ENCODE measurements around the gene PRR23C. TPM values are rescaled to one million over a fixed set of nuclear protein-coding genes. Genes with fewer than 3 reads are reported as not detected.

Gene PRR23C
- total RNA-seq, 2 experiments from 2014 or later: not detected

- H3K4me1 ChIP-seq (ENCODE audit: insufficient read depth, low read length, poor library complexity, severe bottlenecking): no peaks in the 10 kb centered on the region
- H3K79me2 ChIP-seq (ENCODE audit: insufficient read depth, low read depth, low read length): no peaks in the 10 kb centered on the region
- no peaks in the 10 kb centered on the region for H4K20me1 ChIP-seq (ENCODE audit: insufficient read depth, low read length)
- H3K27ac ChIP-seq (ENCODE audit: low read depth, low read length, poor library complexity, severe bottlenecking): no peak overlapping the region
- H3K4me2 ChIP-seq (ENCODE audit: low read length): no peak overlapping the region
- TF ChIP-seq CTCF (conservative IDR thresholded peaks at IDR 0.05; ENCODE audit: low read length) (no peak), EZH2phosphoT487 (IDR thresholded peaks at IDR 0.05; ENCODE audit: borderline replicate concordance, low read depth, low read length) (no peak)
- H2AFZ ChIP-seq (ENCODE audit: low read length): no peak overlapping the region
- no peaks in the 10 kb centered on the region for H3K9me3 ChIP-seq (ENCODE audit: low read length)
- DNase-seq (ENCODE audit: low spot score): no peak
- no peaks in the 10 kb centered on the region for H3K9me2 ChIP-seq (ENCODE audit: insufficient read depth, low read length)
- ChIA-PET CTCF (ENCODE audit: unreplicated experiment) (no interaction called here), POLR2A (no interaction called here)
- H3K4me3 ChIP-seq (ENCODE audit: low read depth, low read length, poor library complexity, severe bottlenecking): no peak overlapping the region
- intact Hi-C loops (cut with micrococcal nuclease; ENCODE audit: unreplicated experiment): no loop called here
- no peaks in the 10 kb centered on the region for H3K36me3 ChIP-seq (ENCODE audit: insufficient read depth, low read length)
- BruUV-seq (replicated peaks): no TSS peak
These were observed 19.7 kb downstream of the PRR23C start for GRCh38 chr3:139024968-139025367.

GRCh38 chr3:139020868-139021234, 23.8 kb downstream of the PRR23C start, which contains the start of gene PRR23B:
PRR23B (minus strand) TSS chr3:139020926; CDS start chr3:139020661, 265 bp downstream.
- H2AFZ ChIP-seq (ENCODE audit: low read length): no peak within 1 kb of the TSS
- TF ChIP-seq CTCF (conservative IDR thresholded peaks at IDR 0.05; ENCODE audit: low read length): peak; percentile 66
- TF ChIP-seq EZH2phosphoT487 (IDR thresholded peaks at IDR 0.05; ENCODE audit: borderline replicate concordance, low read depth, low read length): no peak
- no peaks in the 10 kb centered on the region for H3K4me1 ChIP-seq (ENCODE audit: insufficient read depth, low read length, poor library complexity, severe bottlenecking)
- H3K9me2 ChIP-seq (ENCODE audit: insufficient read depth, low read length): no peaks in the 10 kb centered on the region
- POLR2A ChIA-PET: no interaction called here
- DNase-seq (ENCODE audit: low spot score): peak; percentile 0
- H3K79me2 ChIP-seq (ENCODE audit: insufficient read depth, low read depth, low read length): no peaks in the 10 kb centered on the region
- H4K20me1 ChIP-seq (ENCODE audit: insufficient read depth, low read length): no peaks in the 10 kb centered on the region
- intact Hi-C loops (cut with micrococcal nuclease; ENCODE audit: unreplicated experiment): no loop called here
- no TSS peak for BruUV-seq (replicated peaks)
- no peaks in the 10 kb centered on the region for H3K9me3 ChIP-seq (ENCODE audit: low read length)
- H3K27ac ChIP-seq (ENCODE audit: low read depth, low read length, poor library complexity, severe bottlenecking): no peak within 1 kb of the TSS
- no peaks in the 10 kb centered on the region for H3K36me3 ChIP-seq (ENCODE audit: insufficient read depth, low read length)
- no peak within 1 kb of the TSS for H3K4me2 ChIP-seq (ENCODE audit: low read length)
- H3K4me3 ChIP-seq (ENCODE audit: low read depth, low read length, poor library complexity, severe bottlenecking): no peak within 1 kb of the TSS
- CTCF ChIA-PET (ENCODE audit: unreplicated experiment): no interaction called here

GRCh38 chr3:139020036-139020867, 24.4 kb downstream of the PRR23C start:
- Histone ChIP-seq H3K79me2 (ENCODE audit: insufficient read depth, low read depth, low read length) (no peaks in the 10 kb centered on the region), H3K9me3 (ENCODE audit: low read length) (no peaks in the 10 kb centered on the region), H2AFZ (ENCODE audit: low read length) (no peak overlapping the region), H3K27ac (ENCODE audit: low read depth, low read length, poor library complexity, severe bottlenecking) (no peak overlapping the region), H3K4me2 (ENCODE audit: low read length) (no peak overlapping the region), H3K4me3 (ENCODE audit: low read depth, low read length, poor library complexity, severe bottlenecking) (no peak overlapping the region), H3K36me3 (ENCODE audit: insufficient read depth, low read length) (no peaks in the 10 kb centered on the region), H3K9me2 (ENCODE audit: insufficient read depth, low read length) (no peaks in the 10 kb centered on the region), H3K4me1 (ENCODE audit: insufficient read depth, low read length, poor library complexity, severe bottlenecking) (no peaks in the 10 kb centered on the region), H4K20me1 (ENCODE audit: insufficient read depth, low read length) (no peaks in the 10 kb centered on the region)
- DNase-seq (ENCODE audit: low spot score): no peak
- BruUV-seq (replicated peaks): no TSS peak
- ChIA-PET CTCF (ENCODE audit: unreplicated experiment) (interaction anchor here (0.6 kb wide), 1 partner anchor 446 kb away, joined by 3 read pairs; no protein-coding TSS in a partner anchor), POLR2A (no interaction called here)
- intact Hi-C loops (cut with micrococcal nuclease; ENCODE audit: unreplicated experiment): no loop called here
- TF ChIP-seq EZH2phosphoT487 (IDR thresholded peaks at IDR 0.05; ENCODE audit: borderline replicate concordance, low read depth, low read length) (no peak), CTCF (conservative IDR thresholded peaks at IDR 0.05; ENCODE audit: low read length) (no peak)
